ENCODE results near the gene RPL15. TPM values are rescaled to one million over a fixed set of nuclear protein-coding genes. Genes with fewer than 3 reads are reported as not detected.

The RPL15 gene
- total RNA-seq, 2 donors from 2014 or later, result 385 to 1,128 TPM

GRCh38 chr3:23889950-23890349 is 27.0 kb upstream of the RPL15 start:
- Histone ChIP-seq H3K9me3 (no peaks in the 10 kb centered on the region), H3K4me1 (no peaks in the 10 kb centered on the region), H3K4me3 (no peak overlapping the region), H3K27me3 (no peaks in the 10 kb centered on the region), H3K36me3 (replicated peaks in 1 of 2; ENCODE audit: insufficient read depth in 1 of 2, low read depth in 2 of 2) (no peaks in the 10 kb centered on the region), H3K27ac (no peak overlapping the region)
- ATAC-seq, result no peak
- 64 to 70% methylated on average over 5 of the region's 5 CpGs for WGBS, 2 donors
- TF ChIP-seq CTCF (IDR thresholded peaks at IDR 0.05), result no peak
- no peak for TF ChIP-seq POLR2A (IDR thresholded peaks at IDR 0.05)
- no peak for DNase-seq
- intact Hi-C loops (cut with DNase I), result no loop called here

- WGBS, 2 donors, result 79 to 84% methylated on average over 8 of the region's 8 CpGs
- Histone ChIP-seq H3K4me3 (no peak overlapping the region), H3K27ac (no peak overlapping the region), H3K36me3 (replicated peaks in 1 of 2; ENCODE audit: insufficient read depth in 1 of 2, low read depth in 2 of 2) (peaks cover 0 to 2% of the 10 kb centered on the region in 2 donors), H3K4me1 (no peaks in the 10 kb centered on the region), H3K9me3 (no peaks in the 10 kb centered on the region), H3K27me3 (no peaks in the 10 kb centered on the region)
- DNase-seq (no peak), ATAC-seq (no peak)
- TF ChIP-seq POLR2A (IDR thresholded peaks at IDR 0.05) (no peak), CTCF (IDR thresholded peaks at IDR 0.05) (no peak)
- intact Hi-C loops (cut with DNase I), result no loop called here
Observed at GRCh38 chr3:23894254-23895061, 22.5 kb upstream of the RPL15 start.

- TF ChIP-seq POLR2A (IDR thresholded peaks at IDR 0.05), result no peak
- TF ChIP-seq CTCF (IDR thresholded peaks at IDR 0.05), result no peak
- Histone ChIP-seq H3K27ac (no peak overlapping the region), H3K4me3 (no peak overlapping the region), H3K27me3 (no peaks in the 10 kb centered on the region), H3K4me1 (no peaks in the 10 kb centered on the region), H3K36me3 (replicated peaks in 1 of 2; ENCODE audit: insufficient read depth in 1 of 2, low read depth in 2 of 2) (peaks cover 0 to 2% of the 10 kb centered on the region in 2 donors), H3K9me3 (no peaks in the 10 kb centered on the region)
- intact Hi-C loops (cut with DNase I), result no loop called here
- DNase-seq (no peak), ATAC-seq (no peak)
- WGBS, 2 donors, result 85 to 95% methylated on average over 4 of the region's 4 CpGs
Observed at GRCh38 chr3:23895181-23895580, 21.8 kb upstream of the RPL15 start.

GRCh38 chr3:23900744-23901143 is 16.2 kb upstream of the RPL15 start:
- intact Hi-C loops (cut with DNase I), result no loop called here
- Histone ChIP-seq H3K9me3 (no peaks in the 10 kb centered on the region), H3K4me1 (no peaks in the 10 kb centered on the region), H3K36me3 (replicated peaks in 1 of 2; ENCODE audit: insufficient read depth in 1 of 2, low read depth in 2 of 2) (peaks cover 0 to 2% of the 10 kb centered on the region in 2 donors), H3K27ac (no peak overlapping the region), H3K27me3 (no peaks in the 10 kb centered on the region), H3K4me3 (no peak overlapping the region)
- no peak for TF ChIP-seq CTCF (IDR thresholded peaks at IDR 0.05)
- no peak for DNase-seq
- ATAC-seq, result no peak
- 71 to 73% methylated on average over 6 of the region's 6 CpGs for whole genome bisulfite sequencing, 2 donors

GRCh38 chr3:23904545-23904944 is 12.4 kb upstream of the RPL15 start:
- Histone ChIP-seq H3K27me3 (no peaks in the 10 kb centered on the region), H3K36me3 (replicated peaks in 1 of 2; ENCODE audit: insufficient read depth in 1 of 2, low read depth in 2 of 2) (peaks cover 0 to 2% of the 10 kb centered on the region in 2 donors), H3K27ac (no peak overlapping the region), H3K4me1 (no peaks in the 10 kb centered on the region), H3K9me3 (no peaks in the 10 kb centered on the region), H3K4me3 (no peak overlapping the region)
- intact Hi-C loops (cut with DNase I), result no loop called here
- TF ChIP-seq CTCF (IDR thresholded peaks at IDR 0.05) (no peak), POLR2A (IDR thresholded peaks at IDR 0.05) (no peak)
- DNase-seq (no peak), ATAC-seq (no peak)
